ENCODE results near the gene TRAPPC12. TPM values are rescaled to one million over a fixed set of nuclear protein-coding genes. Genes with fewer than 3 reads are reported as not detected.
A peak's percentile ranks its signal among the peaks of the same experiment; 100 is the strongest.
"Not testable (repeated sequence)": the region's sequence is repeated elsewhere in the genome, so short reads cannot be mapped to it uniquely, and the experiment has no call there.

Gene TRAPPC12
- total and polyA plus RNA-seq, 3 experiments from 2014 or later: 37.1 to 76.5 (median 74.1) TPM

GRCh38 chr2:3490191-3491170, 111.0 kb downstream of the TRAPPC12 start:
- Histone ChIP-seq H3K27ac (ENCODE audit: low read depth, low read length) (no peak overlapping the region), H3K4me3 (ENCODE audit: low read length) (no peak overlapping the region), H3K4me1 (ENCODE audit: insufficient read depth, low read length) (no peaks in the 10 kb centered on the region), H3K9me3 (ENCODE audit: low read length) (no peaks in the 10 kb centered on the region), H3K27me3 (ENCODE audit: insufficient read depth, low read length, poor library complexity, severe bottlenecking) (no peaks in the 10 kb centered on the region), H3K36me3 (ENCODE audit: insufficient read depth, low read length) (no peaks in the 10 kb centered on the region)
- ChIA-PET POLR2A (no interaction called here), CTCF (no interaction called here)
- no peak overlapping the region for H3K27ac Mint-ChIP-seq
- H3K4me3 Mint-ChIP-seq: no peak overlapping the region
- H3K27me3 Mint-ChIP-seq: no peaks in the 10 kb centered on the region
- no peaks in the 10 kb centered on the region for H3K4me1 Mint-ChIP-seq
- DNase-seq: no peak
- H3K36me3 Mint-ChIP-seq: peaks cover 0 to 5% (median 4%) of the 10 kb centered on the region in 3 donors
- no peaks in the 10 kb centered on the region for H3K9me3 Mint-ChIP-seq

- CTCF ChIA-PET: no interaction called here
- no peaks in the 10 kb centered on the region for H3K9me3 ChIP-seq (ENCODE audit: low read length)
- no peaks in the 10 kb centered on the region for H3K4me1 ChIP-seq (ENCODE audit: insufficient read depth, low read length)
- H3K4me3 ChIP-seq (ENCODE audit: low read length): no peak overlapping the region
- no peaks in the 10 kb centered on the region for H3K27me3 ChIP-seq (ENCODE audit: insufficient read depth, low read length, poor library complexity, severe bottlenecking)
- Mint-ChIP-seq H3K27ac (no peak overlapping the region), H3K27me3 (no peaks in the 10 kb centered on the region), H3K4me1 (no peaks in the 10 kb centered on the region), H3K4me3 (no peak overlapping the region), H3K36me3 (peaks cover 0 to 7% (median 1%) of the 10 kb centered on the region in 3 donors), H3K9me3 (no peaks in the 10 kb centered on the region)
- no peak overlapping the region for H3K27ac ChIP-seq (ENCODE audit: low read depth, low read length)
- POLR2A ChIA-PET: no interaction called here
- DNase-seq: no peak
- no peaks in the 10 kb centered on the region for H3K36me3 ChIP-seq (ENCODE audit: insufficient read depth, low read length)
These were observed 111.8 kb downstream of the TRAPPC12 start for GRCh38 chr2:3491306-3491705.

GRCh38 chr2:3491716-3492474, 112.4 kb downstream of the TRAPPC12 start:
- Mint-ChIP-seq H3K4me3 (no peak overlapping the region), H3K9me3 (no peaks in the 10 kb centered on the region), H3K27ac (peak overlapping the region in 1 of 8 donors; percentile 84), H3K36me3 (peaks cover 3 to 12% (median 3%) of the 10 kb centered on the region in 3 donors), H3K4me1 (no peaks in the 10 kb centered on the region), H3K27me3 (no peaks in the 10 kb centered on the region)
- Histone ChIP-seq H3K9me3 (ENCODE audit: low read length) (no peaks in the 10 kb centered on the region), H3K27ac (ENCODE audit: low read depth, low read length) (no peak overlapping the region), H3K27me3 (ENCODE audit: insufficient read depth, low read length, poor library complexity, severe bottlenecking) (no peaks in the 10 kb centered on the region), H3K4me3 (ENCODE audit: low read length) (no peak overlapping the region), H3K4me1 (ENCODE audit: insufficient read depth, low read length) (no peaks in the 10 kb centered on the region), H3K36me3 (ENCODE audit: insufficient read depth, low read length) (no peaks in the 10 kb centered on the region)
- no peak for DNase-seq
- POLR2A ChIA-PET: no interaction called here
- CTCF ChIA-PET: no interaction called here

GRCh38 chr2:3492475-3492787, 112.9 kb downstream of the TRAPPC12 start:
- H3K36me3 ChIP-seq (ENCODE audit: insufficient read depth, low read length); H3K4me3 ChIP-seq (ENCODE audit: low read length); H3K27ac Mint-ChIP-seq; H3K4me1 Mint-ChIP-seq; H3K27me3 Mint-ChIP-seq; H3K4me3 Mint-ChIP-seq; H3K9me3 Mint-ChIP-seq; DNase-seq; H3K4me1 ChIP-seq (ENCODE audit: insufficient read depth, low read length); H3K9me3 ChIP-seq (ENCODE audit: low read length); POLR2A ChIA-PET; H3K27me3 ChIP-seq (ENCODE audit: insufficient read depth, low read length, poor library complexity, severe bottlenecking); CTCF ChIA-PET; H3K27ac ChIP-seq (ENCODE audit: low read depth, low read length): not testable (repeated sequence)
- H3K36me3 Mint-ChIP-seq: peaks cover 4 to 17% (median 5%) of the 10 kb centered on the region in 3 donors

GRCh38 chr2:3492951-3493614, 113.6 kb downstream of the TRAPPC12 start:
- DNase-seq: no peak
- peaks cover 7% of the 10 kb centered on the region for H3K36me3 ChIP-seq (ENCODE audit: insufficient read depth, low read length)
- no peak overlapping the region for H3K27ac ChIP-seq (ENCODE audit: low read depth, low read length)
- H3K27me3 ChIP-seq (ENCODE audit: insufficient read depth, low read length, poor library complexity, severe bottlenecking): no peaks in the 10 kb centered on the region
- Mint-ChIP-seq H3K27ac (no peak overlapping the region), H3K36me3 (peaks cover 4 to 23% (median 7%) of the 10 kb centered on the region in 3 donors), H3K4me1 (no peaks in the 10 kb centered on the region), H3K4me3 (no peak overlapping the region), H3K9me3 (no peaks in the 10 kb centered on the region), H3K27me3 (no peaks in the 10 kb centered on the region)
- no peak overlapping the region for H3K4me3 ChIP-seq (ENCODE audit: low read length)
- POLR2A ChIA-PET: no interaction called here
- CTCF ChIA-PET: interaction anchor here (0.8 to 1.3 kb wide), 2 partner anchors 29 to 69 kb away, joined by 3 read pairs; no protein-coding TSS in a partner anchor
- H3K4me1 ChIP-seq (ENCODE audit: insufficient read depth, low read length): no peaks in the 10 kb centered on the region
- H3K9me3 ChIP-seq (ENCODE audit: low read length): no peaks in the 10 kb centered on the region

GRCh38 chr2:3493615-3494007, 114.1 kb downstream of the TRAPPC12 start:
- no peak for DNase-seq
- Mint-ChIP-seq H3K4me1 (no peaks in the 10 kb centered on the region), H3K9me3 (no peaks in the 10 kb centered on the region)

GRCh38 chr2:3494984-3495666, 115.6 kb downstream of the TRAPPC12 start:
- Mint-ChIP-seq H3K9me3 (no peaks in the 10 kb centered on the region), H3K27ac (no peak overlapping the region), H3K36me3 (peaks cover 8 to 43% (median 16%) of the 10 kb centered on the region in 3 donors), H3K27me3 (no peaks in the 10 kb centered on the region), H3K4me3 (no peak overlapping the region), H3K4me1 (no peaks in the 10 kb centered on the region)
- Histone ChIP-seq H3K9me3 (ENCODE audit: low read length) (no peaks in the 10 kb centered on the region), H3K4me1 (ENCODE audit: insufficient read depth, low read length) (no peaks in the 10 kb centered on the region), H3K36me3 (ENCODE audit: insufficient read depth, low read length) (peaks cover 7% of the 10 kb centered on the region), H3K4me3 (ENCODE audit: low read length) (no peak overlapping the region), H3K27ac (ENCODE audit: low read depth, low read length) (no peak overlapping the region), H3K27me3 (ENCODE audit: insufficient read depth, low read length, poor library complexity, severe bottlenecking) (no peaks in the 10 kb centered on the region)
- CTCF ChIA-PET: no interaction called here
- POLR2A ChIA-PET: no interaction called here
- DNase-seq: no peak

More at GRCh38 chr2:3493615-3494007, 114.1 kb downstream of the TRAPPC12 start:
- ChIA-PET POLR2A (no interaction called here), CTCF (interaction anchor here (0.8 to 1.3 kb wide), 2 partner anchors 30 to 70 kb away, joined by 3 read pairs; no protein-coding TSS in a partner anchor)
- Mint-ChIP-seq H3K4me3 (no peak overlapping the region), H3K27ac (peak overlapping the region in 1 of 8 donors; percentile 17), H3K36me3 (peaks cover 6 to 29% (median 12%) of the 10 kb centered on the region in 3 donors), H3K27me3 (no peaks in the 10 kb centered on the region)
- Histone ChIP-seq H3K4me1 (ENCODE audit: insufficient read depth, low read length) (no peaks in the 10 kb centered on the region), H3K9me3 (ENCODE audit: low read length) (no peaks in the 10 kb centered on the region), H3K27ac (ENCODE audit: low read depth, low read length) (no peak overlapping the region), H3K36me3 (ENCODE audit: insufficient read depth, low read length) (peaks cover 7% of the 10 kb centered on the region), H3K4me3 (ENCODE audit: low read length) (no peak overlapping the region), H3K27me3 (ENCODE audit: insufficient read depth, low read length, poor library complexity, severe bottlenecking) (no peaks in the 10 kb centered on the region)
